K562 (cell line): ENCODE data around the gene BAG5. TPM values are rescaled to one million over a fixed set of nuclear protein-coding genes. Genes with fewer than 3 reads are reported as not detected.

Experiments used
- AFF4 ChIP-seq: sonication (generic); formaldehyde crosslinking; IDR thresholded peaks from 2 replicates; pipeline ENCODE4 v1.8.0; 2023; ENCODE audit warnings: mild to moderate bottlenecking, missing genetic modification reagents
- ELF1 ChIP-seq: fragments of 200-800 bp; sonication (Bioruptor generic); IDR thresholded peaks from 2 replicates; pipeline ENCODE4 v1.6.1; 2016; ENCODE audit warnings: missing genetic modification characterization, missing compliant biosample characterization
- JUND ChIP-seq, 2 experiments: IDR thresholded peaks; 2 replicates in 1 of 2; 3 replicates in 1 of 2; pipeline ENCODE4 v1.6.1; 2011; ENCODE audit warnings: borderline replicate concordance in 2 of 2, low read depth in 2 of 2, low read length in 2 of 2, improper control_type of control experiment in 1 of 2, missing biosample characterization in 1 of 2, missing genetic modification characterization in 1 of 2, missing genetic modification reagents in 1 of 2
- NFIX ChIP-seq: fragments of 250-450 bp; sonication (Bioruptor Pico); IDR thresholded peaks from 2 replicates; pipeline ENCODE4 v1.4.0; 2020; ENCODE audit warnings: low read depth, mild to moderate bottlenecking, moderate library complexity
- polyA plus RNA-seq, 8 experiments: library from polyadenylated mRNA; depleted of rRNA in 4 of 8; stranded (reverse) in 5 of 8; unstranded in 3 of 8; fragments of >200 nt; fragmentation: Nextera tagmentation in 2 of 8; fragmentation: Illumina TruSeq in 1 of 8; extraction: Ambion mirVana in 2 of 8; extraction: Trizol in 1 of 8; gene quantifications; 2 replicates each; pipeline versions ENCODE4 v1.2.1 to v1.2.3, GENCODE V29; 2011 to 2014; ENCODE audit warnings: inconsistent platforms in 1 of 8, missing spikeins in 1 of 8
- total RNA-seq, 7 experiments: library from RNA; depleted of rRNA in 6 of 7; stranded (reverse); fragments of >200 nt in 6 of 7; fragmentation: Illumina TruSeq in 2 of 7; extraction: Trizol in 2 of 7; gene quantifications; 2 replicates each; pipeline versions ENCODE4 v1.2.1 to v1.2.3, GENCODE V29; 2011 to 2021; ENCODE audit warnings: low replicate concordance in 1 of 7

Gene BAG5
- total and polyA plus RNA-seq, 9 of the 15 experiments (the other 6 are each of a cell fraction or from before 2014, with no cell fraction given) = 7.9 to 21.4 (median 13.2) TPM

- TF ChIP-seq NFIX (CRISPR knock-in tag) (no peak), AFF4 (CRISPR knock-in tag) (no peak), ELF1 (tag) (no peak), JUND (IDR thresholded peaks at IDR 0.05; ENCODE audit: borderline replicate concordance, low read depth, low read length) (no peak), JUND (tag; IDR thresholded peaks at IDR 0.05; ENCODE audit: borderline replicate concordance, low read depth, low read length) (no peak)
Observed at GRCh38 chr14:103538291-103539055, 24.0 kb downstream of the BAG5 start (continued).
